Measurements from ENCODE around the gene SRRM3. TPM values are rescaled to one million over a fixed set of nuclear protein-coding genes. Genes with fewer than 3 reads are reported as not detected.

Gene SRRM3
- total RNA-seq, 1 experiment from 2014 or later: 0.21 TPM

DNA sequence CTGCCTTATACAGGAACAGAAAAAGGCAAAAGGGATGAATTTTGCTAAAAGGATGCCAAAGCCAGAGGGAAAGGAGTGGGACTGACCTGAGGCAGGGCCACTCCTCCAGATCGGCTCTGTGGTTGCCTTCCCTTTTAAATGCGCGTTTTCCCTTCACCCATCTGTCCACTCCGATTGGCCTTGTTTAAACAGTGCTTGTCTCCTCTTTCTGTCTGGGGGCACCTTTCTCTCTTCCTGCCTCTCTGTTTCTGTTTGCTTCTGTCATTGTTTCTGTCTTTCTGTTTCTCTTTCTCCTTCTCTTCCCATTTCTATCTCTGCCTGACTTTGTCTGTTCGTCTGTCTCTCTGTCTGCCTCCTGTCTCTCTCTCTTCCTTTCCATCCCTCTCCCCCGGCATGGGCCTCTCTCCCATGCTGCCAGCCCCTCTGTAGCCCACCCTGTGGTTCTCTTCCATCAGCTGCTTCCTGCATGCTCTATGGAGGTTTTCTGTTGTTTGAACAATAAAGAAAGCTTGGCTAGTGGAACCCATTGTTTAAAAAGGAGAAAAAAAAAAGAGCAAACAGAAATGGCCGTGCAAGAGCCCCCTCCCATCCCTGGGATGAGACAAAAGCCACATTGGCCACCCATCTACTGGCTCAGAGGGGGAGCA is 71.3 kb downstream of the SRRM3 start:
- no peak for TF ChIP-seq CTCF (IDR thresholded peaks at IDR 0.05; ENCODE audit: unreplicated experiment)
- no peaks in the 10 kb centered on the region for H3K9me3 Mint-ChIP-seq (ENCODE audit: low read depth, unreplicated experiment)
- no peak for DNase-seq
- H3K27ac Mint-ChIP-seq (ENCODE audit: unreplicated experiment): no peak overlapping the region
- H3K36me3 Mint-ChIP-seq (ENCODE audit: insufficient read depth, unreplicated experiment): no peaks in the 10 kb centered on the region
- H3K4me1 Mint-ChIP-seq (ENCODE audit: low read depth, unreplicated experiment): peaks cover 8% of the 10 kb centered on the region
- CTCF ChIA-PET: no interaction called here
- peaks cover 75% of the 10 kb centered on the region for H3K27me3 Mint-ChIP-seq (ENCODE audit: unreplicated experiment)
- intact Hi-C loops (cut with micrococcal nuclease; ENCODE audit: unreplicated experiment): no loop called here
- BruUV-seq (replicated peaks): no TSS peak
- no peak overlapping the region for H3K4me3 Mint-ChIP-seq (ENCODE audit: low read depth, unreplicated experiment)

- H3K9me3 Mint-ChIP-seq (ENCODE audit: low read depth, unreplicated experiment): no peaks in the 10 kb centered on the region
- no peak for DNase-seq
- H3K4me1 Mint-ChIP-seq (ENCODE audit: low read depth, unreplicated experiment): peaks cover 8% of the 10 kb centered on the region
- intact Hi-C loops (cut with micrococcal nuclease; ENCODE audit: unreplicated experiment): no loop called here
- H3K27me3 Mint-ChIP-seq (ENCODE audit: unreplicated experiment): peaks cover 70% of the 10 kb centered on the region
- no peak for TF ChIP-seq CTCF (IDR thresholded peaks at IDR 0.05; ENCODE audit: unreplicated experiment)
- no peak overlapping the region for H3K4me3 Mint-ChIP-seq (ENCODE audit: low read depth, unreplicated experiment)
- no peaks in the 10 kb centered on the region for H3K36me3 Mint-ChIP-seq (ENCODE audit: insufficient read depth, unreplicated experiment)
- CTCF ChIA-PET: no interaction called here
- BruUV-seq (replicated peaks): no TSS peak
- H3K27ac Mint-ChIP-seq (ENCODE audit: unreplicated experiment): no peak overlapping the region
These were observed 71.8 kb downstream of the SRRM3 start for GRCh38 chr7:76273503-76273902.

GRCh38 chr7:76278540-76278939 is 76.8 kb downstream of the SRRM3 start:
- DNase-seq: no peak
- Mint-ChIP-seq H3K36me3 (ENCODE audit: insufficient read depth, unreplicated experiment) (no peaks in the 10 kb centered on the region), H3K4me3 (ENCODE audit: low read depth, unreplicated experiment) (no peak overlapping the region), H3K27ac (ENCODE audit: unreplicated experiment) (no peak overlapping the region), H3K9me3 (ENCODE audit: low read depth, unreplicated experiment) (no peaks in the 10 kb centered on the region), H3K4me1 (ENCODE audit: low read depth, unreplicated experiment) (peaks cover 10% of the 10 kb centered on the region), H3K27me3 (ENCODE audit: unreplicated experiment) (peaks cover 74% of the 10 kb centered on the region)
- no peak for TF ChIP-seq CTCF (IDR thresholded peaks at IDR 0.05; ENCODE audit: unreplicated experiment)
- CTCF ChIA-PET: interaction anchor here (0.6 kb wide), 1 partner anchor 9 kb away, joined by 3 read pairs; no protein-coding TSS in a partner anchor
- intact Hi-C loops (cut with micrococcal nuclease; ENCODE audit: unreplicated experiment): no loop called here
- BruUV-seq (replicated peaks): no TSS peak

DNA sequence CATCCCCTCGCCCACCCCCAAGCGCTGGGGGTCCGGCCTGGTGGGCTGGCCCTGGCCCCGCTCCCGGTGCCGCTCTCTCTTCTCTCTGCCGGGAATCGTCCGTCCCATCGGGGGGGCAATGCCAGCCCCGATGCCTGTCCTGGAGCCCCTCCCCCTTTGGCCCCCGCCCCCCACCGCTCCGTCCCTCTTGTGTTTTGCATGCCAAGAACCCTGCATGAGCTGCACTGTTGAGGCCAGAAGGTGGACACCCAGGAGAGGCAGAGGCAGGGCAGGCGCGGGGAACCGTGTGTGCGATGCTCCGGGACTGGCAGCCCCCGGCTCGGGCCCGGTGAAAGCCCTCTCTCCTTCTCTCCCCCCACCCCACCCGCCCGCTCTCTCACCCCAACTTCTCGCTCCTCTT is 78.7 kb downstream of the SRRM3 start:
- Mint-ChIP-seq H3K4me1 (ENCODE audit: low read depth, unreplicated experiment) (peaks cover 10% of the 10 kb centered on the region), H3K36me3 (ENCODE audit: insufficient read depth, unreplicated experiment) (no peaks in the 10 kb centered on the region), H3K9me3 (ENCODE audit: low read depth, unreplicated experiment) (no peaks in the 10 kb centered on the region), H3K27ac (ENCODE audit: unreplicated experiment) (no peak overlapping the region), H3K27me3 (ENCODE audit: unreplicated experiment) (peaks cover 80% of the 10 kb centered on the region), H3K4me3 (ENCODE audit: low read depth, unreplicated experiment) (peak overlapping the region; percentile 0)
- CTCF ChIA-PET: no interaction called here
- BruUV-seq (replicated peaks): no TSS peak
- no peak for DNase-seq
- no peak for TF ChIP-seq CTCF (IDR thresholded peaks at IDR 0.05; ENCODE audit: unreplicated experiment)
- intact Hi-C loops (cut with micrococcal nuclease; ENCODE audit: unreplicated experiment): no loop called here

All from Calu3 (cell line).